ENCODE measurements around the gene DENND1A. TPM values are rescaled to one million over a fixed set of nuclear protein-coding genes. Genes with fewer than 3 reads are reported as not detected.

DENND1A gene
- total RNA-seq, 1 experiment from 2014 or later, result 23.5 TPM

DNA sequence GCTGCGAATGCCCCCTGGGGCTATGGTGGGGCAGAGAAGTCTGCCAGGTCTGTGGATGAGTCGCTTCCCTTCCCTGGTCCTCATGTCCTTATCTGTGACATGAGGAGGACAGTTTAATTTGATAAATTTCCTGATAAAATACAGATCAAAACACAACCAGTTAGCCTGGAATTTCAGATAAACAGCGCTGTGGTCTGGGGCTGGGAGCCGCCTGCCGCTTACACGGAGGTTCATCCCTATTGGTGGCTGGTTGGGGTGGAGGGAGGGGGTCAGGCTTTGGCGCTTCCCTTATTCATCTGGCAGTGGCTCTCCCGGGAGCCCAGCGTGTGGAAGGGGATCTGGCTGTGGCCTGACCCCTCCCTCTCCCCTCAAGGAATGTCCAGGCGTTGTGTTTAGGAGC, 556.0 kb downstream of the DENND1A start:
- H3K4me3 Mint-ChIP-seq, result peak overlapping the region; percentile 56
- no peaks in the 10 kb centered on the region for H3K9me3 Mint-ChIP-seq
- TF ChIP-seq HMGA2 (CRISPR knock-in tag; IDR thresholded peaks at IDR 0.05) (no peak), ZNF416 (CRISPR knock-in tag; IDR thresholded peaks at IDR 0.05) (no peak), NFYB (CRISPR knock-in tag; conservative IDR thresholded peaks at IDR 0.05; ENCODE audit: low read depth) (0 out of 2 replicates have a peak, but pooled peaks have one; percentile 4)
- TF ChIP-seq, protein P1, sequence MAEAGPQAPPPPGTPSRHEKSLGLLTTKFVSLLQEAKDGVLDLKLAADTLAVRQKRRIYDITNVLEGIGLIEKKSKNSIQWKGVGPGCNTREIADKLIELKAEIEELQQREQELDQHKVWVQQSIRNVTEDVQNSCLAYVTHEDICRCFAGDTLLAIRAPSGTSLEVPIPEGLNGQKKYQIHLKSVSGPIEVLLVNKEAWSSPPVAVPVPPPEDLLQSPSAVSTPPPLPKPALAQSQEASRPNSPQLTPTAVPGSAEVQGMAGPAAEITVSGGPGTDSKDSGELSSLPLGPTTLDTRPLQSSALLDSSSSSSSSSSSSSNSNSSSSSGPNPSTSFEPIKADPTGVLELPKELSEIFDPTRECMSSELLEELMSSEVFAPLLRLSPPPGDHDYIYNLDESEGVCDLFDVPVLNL (CRISPR knock-in tag; IDR thresholded peaks at IDR 0.05; ENCODE audit: borderline replicate concordance, low read depth), result peak; percentile 15; the same call in 1 of the 2 replicates
- DNase-seq (ENCODE audit: low spot score), result peak; percentile 48
- CTCF ChIA-PET, result interaction anchor here (0.7 to 1.6 kb wide), 4 partner anchors 8 to 24 kb away, joined by 4 to 5 read pairs (median 4); no protein-coding TSS in a partner anchor
- ATAC-seq, result peak; percentile 38
- peaks cover 48% of the 10 kb centered on the region for H3K27me3 Mint-ChIP-seq (ENCODE audit: low read depth)
- no peaks in the 10 kb centered on the region for H3K36me3 Mint-ChIP-seq
- H3K4me1 Mint-ChIP-seq, result peaks cover 14% of the 10 kb centered on the region
- POLR2A ChIA-PET, result no interaction called here
- H3K27ac Mint-ChIP-seq, result no peak overlapping the region

DNA sequence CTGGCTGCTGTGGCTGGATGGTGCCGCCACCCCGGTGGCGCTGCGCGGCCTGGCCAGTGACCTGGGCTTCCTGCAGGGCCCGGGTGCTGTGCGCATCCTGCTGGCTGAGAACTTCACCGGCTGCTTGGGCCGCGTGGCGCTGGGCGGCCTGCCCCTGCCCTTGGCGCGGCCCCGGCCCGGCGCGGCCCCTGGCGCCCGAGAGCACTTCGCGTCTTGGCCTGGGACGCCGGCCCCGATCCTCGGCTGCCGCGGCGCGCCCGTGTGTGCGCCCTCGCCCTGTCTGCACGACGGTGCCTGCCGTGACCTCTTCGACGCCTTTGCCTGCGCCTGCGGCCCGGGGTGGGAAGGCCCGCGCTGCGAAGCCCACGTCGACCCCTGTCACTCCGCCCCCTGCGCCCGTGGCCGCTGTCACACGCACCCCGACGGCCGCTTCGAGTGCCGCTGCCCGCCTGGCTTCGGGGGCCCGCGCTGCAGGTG, 556.4 kb downstream of the DENND1A start:
- POLR2A ChIA-PET, result no interaction called here
- CTCF ChIA-PET, result no interaction called here
- Mint-ChIP-seq H3K27ac (no peak overlapping the region), H3K36me3 (no peaks in the 10 kb centered on the region), H3K4me3 (peak overlapping the region; percentile 56; the same call in 1 of the 2 replicates), H3K9me3 (no peaks in the 10 kb centered on the region), H3K4me1 (peaks cover 14% of the 10 kb centered on the region), H3K27me3 (ENCODE audit: low read depth) (peaks cover 49% of the 10 kb centered on the region)
- DNase-seq (ENCODE audit: low spot score), result peak; percentile 46
- ATAC-seq, result peak; percentile 21
- peak; percentile 29; the same call in 1 of the 2 replicates for TF ChIP-seq NFE2L1 (CRISPR knock-in tag; IDR thresholded peaks at IDR 0.05)
- TF ChIP-seq SMAD4 (CRISPR knock-in tag; IDR thresholded peaks at IDR 0.05), result no peak
- TF ChIP-seq ESRRA (CRISPR knock-in tag; IDR thresholded peaks at IDR 0.05; ENCODE audit: borderline replicate concordance), result no peak
- no peak for TF ChIP-seq ZNF423 (CRISPR knock-in tag; IDR thresholded peaks at IDR 0.05)
- TF ChIP-seq, protein P2, sequence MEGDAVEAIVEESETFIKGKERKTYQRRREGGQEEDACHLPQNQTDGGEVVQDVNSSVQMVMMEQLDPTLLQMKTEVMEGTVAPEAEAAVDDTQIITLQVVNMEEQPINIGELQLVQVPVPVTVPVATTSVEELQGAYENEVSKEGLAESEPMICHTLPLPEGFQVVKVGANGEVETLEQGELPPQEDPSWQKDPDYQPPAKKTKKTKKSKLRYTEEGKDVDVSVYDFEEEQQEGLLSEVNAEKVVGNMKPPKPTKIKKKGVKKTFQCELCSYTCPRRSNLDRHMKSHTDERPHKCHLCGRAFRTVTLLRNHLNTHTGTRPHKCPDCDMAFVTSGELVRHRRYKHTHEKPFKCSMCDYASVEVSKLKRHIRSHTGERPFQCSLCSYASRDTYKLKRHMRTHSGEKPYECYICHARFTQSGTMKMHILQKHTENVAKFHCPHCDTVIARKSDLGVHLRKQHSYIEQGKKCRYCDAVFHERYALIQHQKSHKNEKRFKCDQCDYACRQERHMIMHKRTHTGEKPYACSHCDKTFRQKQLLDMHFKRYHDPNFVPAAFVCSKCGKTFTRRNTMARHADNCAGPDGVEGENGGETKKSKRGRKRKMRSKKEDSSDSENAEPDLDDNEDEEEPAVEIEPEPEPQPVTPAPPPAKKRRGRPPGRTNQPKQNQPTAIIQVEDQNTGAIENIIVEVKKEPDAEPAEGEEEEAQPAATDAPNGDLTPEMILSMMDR (IDR thresholded peaks at IDR 0.05), result no peak
- TF ChIP-seq, protein P3, sequence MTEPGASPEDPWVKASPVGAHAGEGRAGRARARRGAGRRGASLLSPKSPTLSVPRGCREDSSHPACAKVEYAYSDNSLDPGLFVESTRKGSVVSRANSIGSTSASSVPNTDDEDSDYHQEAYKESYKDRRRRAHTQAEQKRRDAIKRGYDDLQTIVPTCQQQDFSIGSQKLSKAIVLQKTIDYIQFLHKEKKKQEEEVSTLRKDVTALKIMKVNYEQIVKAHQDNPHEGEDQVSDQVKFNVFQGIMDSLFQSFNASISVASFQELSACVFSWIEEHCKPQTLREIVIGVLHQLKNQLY (CRISPR knock-in tag; IDR thresholded peaks at IDR 0.05), result no peak
- TF ChIP-seq GABPB1 (CRISPR knock-in tag; IDR thresholded peaks at IDR 0.05), result no peak
- TF ChIP-seq, protein P1 (CRISPR knock-in tag; IDR thresholded peaks at IDR 0.05; ENCODE audit: borderline replicate concordance, low read depth), result peak; percentile 73; the same call in 1 of the 2 replicates
- no peak for TF ChIP-seq GRHL2 (CRISPR knock-in tag; IDR thresholded peaks at IDR 0.05; ENCODE audit: insufficient replicate concordance, severe bottlenecking)
- TF ChIP-seq, protein P4, sequence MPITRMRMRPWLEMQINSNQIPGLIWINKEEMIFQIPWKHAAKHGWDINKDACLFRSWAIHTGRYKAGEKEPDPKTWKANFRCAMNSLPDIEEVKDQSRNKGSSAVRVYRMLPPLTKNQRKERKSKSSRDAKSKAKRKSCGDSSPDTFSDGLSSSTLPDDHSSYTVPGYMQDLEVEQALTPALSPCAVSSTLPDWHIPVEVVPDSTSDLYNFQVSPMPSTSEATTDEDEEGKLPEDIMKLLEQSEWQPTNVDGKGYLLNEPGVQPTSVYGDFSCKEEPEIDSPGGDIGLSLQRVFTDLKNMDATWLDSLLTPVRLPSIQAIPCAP (CRISPR knock-in tag; IDR thresholded peaks at IDR 0.05), result no peak
- TF ChIP-seq, protein P5, sequence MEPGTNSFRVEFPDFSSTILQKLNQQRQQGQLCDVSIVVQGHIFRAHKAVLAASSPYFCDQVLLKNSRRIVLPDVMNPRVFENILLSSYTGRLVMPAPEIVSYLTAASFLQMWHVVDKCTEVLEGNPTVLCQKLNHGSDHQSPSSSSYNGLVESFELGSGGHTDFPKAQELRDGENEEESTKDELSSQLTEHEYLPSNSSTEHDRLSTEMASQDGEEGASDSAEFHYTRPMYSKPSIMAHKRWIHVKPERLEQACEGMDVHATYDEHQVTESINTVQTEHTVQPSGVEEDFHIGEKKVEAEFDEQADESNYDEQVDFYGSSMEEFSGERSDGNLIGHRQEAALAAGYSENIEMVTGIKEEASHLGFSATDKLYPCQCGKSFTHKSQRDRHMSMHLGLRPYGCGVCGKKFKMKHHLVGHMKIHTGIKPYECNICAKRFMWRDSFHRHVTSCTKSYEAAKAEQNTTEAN (CRISPR knock-in tag; IDR thresholded peaks at IDR 0.05), result no peak; the same call in 1 of the 2 replicates
- TF ChIP-seq, protein P6, sequence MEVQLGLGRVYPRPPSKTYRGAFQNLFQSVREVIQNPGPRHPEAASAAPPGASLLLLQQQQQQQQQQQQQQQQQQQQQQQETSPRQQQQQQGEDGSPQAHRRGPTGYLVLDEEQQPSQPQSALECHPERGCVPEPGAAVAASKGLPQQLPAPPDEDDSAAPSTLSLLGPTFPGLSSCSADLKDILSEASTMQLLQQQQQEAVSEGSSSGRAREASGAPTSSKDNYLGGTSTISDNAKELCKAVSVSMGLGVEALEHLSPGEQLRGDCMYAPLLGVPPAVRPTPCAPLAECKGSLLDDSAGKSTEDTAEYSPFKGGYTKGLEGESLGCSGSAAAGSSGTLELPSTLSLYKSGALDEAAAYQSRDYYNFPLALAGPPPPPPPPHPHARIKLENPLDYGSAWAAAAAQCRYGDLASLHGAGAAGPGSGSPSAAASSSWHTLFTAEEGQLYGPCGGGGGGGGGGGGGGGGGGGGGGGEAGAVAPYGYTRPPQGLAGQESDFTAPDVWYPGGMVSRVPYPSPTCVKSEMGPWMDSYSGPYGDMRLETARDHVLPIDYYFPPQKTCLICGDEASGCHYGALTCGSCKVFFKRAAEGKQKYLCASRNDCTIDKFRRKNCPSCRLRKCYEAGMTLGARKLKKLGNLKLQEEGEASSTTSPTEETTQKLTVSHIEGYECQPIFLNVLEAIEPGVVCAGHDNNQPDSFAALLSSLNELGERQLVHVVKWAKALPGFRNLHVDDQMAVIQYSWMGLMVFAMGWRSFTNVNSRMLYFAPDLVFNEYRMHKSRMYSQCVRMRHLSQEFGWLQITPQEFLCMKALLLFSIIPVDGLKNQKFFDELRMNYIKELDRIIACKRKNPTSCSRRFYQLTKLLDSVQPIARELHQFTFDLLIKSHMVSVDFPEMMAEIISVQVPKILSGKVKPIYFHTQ (CRISPR knock-in tag; IDR thresholded peaks at IDR 0.05), result no peak
- TF ChIP-seq, protein P7, sequence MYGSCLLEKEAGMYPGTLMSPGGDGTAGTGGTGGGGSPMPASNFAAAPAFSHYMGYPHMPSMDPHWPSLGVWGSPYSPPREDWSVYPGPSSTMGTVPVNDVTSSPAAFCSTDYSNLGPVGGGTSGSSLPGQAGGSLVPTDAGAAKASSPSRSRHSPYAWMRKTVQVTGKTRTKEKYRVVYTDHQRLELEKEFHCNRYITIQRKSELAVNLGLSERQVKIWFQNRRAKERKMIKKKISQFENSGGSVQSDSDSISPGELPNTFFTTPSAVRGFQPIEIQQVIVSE (CRISPR knock-in tag; IDR thresholded peaks at IDR 0.05; ENCODE audit: borderline replicate concordance), result no peak
- no peak for TF ChIP-seq SOX15 (CRISPR knock-in tag; IDR thresholded peaks at IDR 0.05)
- peak; percentile 40; the same call in 1 of the 2 replicates for TF ChIP-seq TP53 (CRISPR knock-in tag; IDR thresholded peaks at IDR 0.05)
- TF ChIP-seq, protein P8, sequence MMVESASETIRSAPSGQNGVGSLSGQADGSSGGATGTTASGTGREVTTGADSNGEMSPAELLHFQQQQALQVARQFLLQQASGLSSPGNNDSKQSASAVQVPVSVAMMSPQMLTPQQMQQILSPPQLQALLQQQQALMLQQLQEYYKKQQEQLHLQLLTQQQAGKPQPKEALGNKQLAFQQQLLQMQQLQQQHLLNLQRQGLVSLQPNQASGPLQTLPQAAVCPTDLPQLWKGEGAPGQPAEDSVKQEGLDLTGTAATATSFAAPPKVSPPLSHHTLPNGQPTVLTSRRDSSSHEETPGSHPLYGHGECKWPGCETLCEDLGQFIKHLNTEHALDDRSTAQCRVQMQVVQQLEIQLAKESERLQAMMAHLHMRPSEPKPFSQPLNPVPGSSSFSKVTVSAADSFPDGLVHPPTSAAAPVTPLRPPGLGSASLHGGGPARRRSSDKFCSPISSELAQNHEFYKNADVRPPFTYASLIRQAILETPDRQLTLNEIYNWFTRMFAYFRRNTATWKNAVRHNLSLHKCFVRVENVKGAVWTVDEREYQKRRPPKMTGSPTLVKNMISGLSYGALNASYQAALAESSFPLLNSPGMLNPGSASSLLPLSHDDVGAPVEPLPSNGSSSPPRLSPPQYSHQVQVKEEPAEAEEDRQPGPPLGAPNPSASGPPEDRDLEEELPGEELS (CRISPR knock-in tag; IDR thresholded peaks at IDR 0.05), result no peak
- no peak for TF ChIP-seq GTF2I (CRISPR knock-in tag; conservative IDR thresholded peaks at IDR 0.05)
- TF ChIP-seq RELA (CRISPR knock-in tag; IDR thresholded peaks at IDR 0.05; ENCODE audit: borderline replicate concordance), result no peak
- peak; percentile 52; the same call in 1 of the 2 replicates for TF ChIP-seq FOXP1 (CRISPR knock-in tag; IDR thresholded peaks at IDR 0.05; ENCODE audit: borderline replicate concordance)
